Ovary (tissue), 9 donors: Measurements from ENCODE around the gene BACE2. TPM values are rescaled to one million over a fixed set of nuclear protein-coding genes. Genes with fewer than 3 reads are reported as not detected.
"Not testable (repeated sequence)": the region's sequence is repeated elsewhere in the genome, so short reads cannot be mapped to it uniquely, and the experiment has no call there.

Source experiments
- DNase-seq, 5 donors: peaks; one replicate each; pipeline ENCODE4 v3.0.0-alpha.2; 2019 to 2020
- H3K27ac ChIP-seq, 2 donors: fragments of 200-600 bp; one replicate each; pipeline versions ENCODE4 v1.5.1 to v1.8.0; 2019 to 2022
- H3K27me3 ChIP-seq: fragments of 200-600 bp; one replicate; pipeline ENCODE4 v1.8.0; 2022
- H3K36me3 ChIP-seq: fragments of 200-600 bp; sonication (generic); one replicate; pipeline ENCODE4 v1.5.1; 2019
- H3K4me1 ChIP-seq: one replicate; pipeline ENCODE4 v1.8.1; 2013; ENCODE audit warnings: mild to moderate bottlenecking, moderate library complexity; ENCODE audit not compliant: insufficient read depth
- H3K4me3 ChIP-seq: fragments of 200-600 bp; sonication (generic); one replicate; pipeline ENCODE4 v1.5.1; 2017
- H3K9me3 ChIP-seq, 2 donors: fragments of 200-600 bp in 1 of 2; sonication (generic) in 1 of 2; one replicate each; pipeline versions ENCODE4 v1.5.1 to v1.8.1; 2013 to 2019; ENCODE audit warnings: mild to moderate bottlenecking in 1 of 2, moderate library complexity in 1 of 2
- CTCF ChIP-seq, 3 donors: fragments of 450-650 bp in 2 of 3; fragments of 200-600 bp in 1 of 3; IDR thresholded peaks; one replicate each; pipeline versions ENCODE4 v1.5.1 to v1.8.0; 2016 to 2022; ENCODE audit warnings: antibody characterized with exemption in 3 of 3, mild to moderate bottlenecking in 1 of 3
- EP300 ChIP-seq: sonication (generic); formaldehyde crosslinking; IDR thresholded peaks from one replicate; pipeline ENCODE4 v1.6.1; 2017; ENCODE audit warnings: antibody characterized with exemption
- POLR2A ChIP-seq: fragments of 450-650 bp; IDR thresholded peaks from one replicate; pipeline ENCODE4 v1.6.1; 2017; ENCODE audit warnings: antibody characterized with exemption, mild to moderate bottlenecking, moderate library complexity
- WGBS, 3 donors: extraction: QIAGEN DNeasy Blood & Tissue Kit in 1 of 3; methylation state at CpG; one replicate each; pipeline versions ENCODE4 v1.1.5 to v1.1.7; 2013 to 2017; 5-methylcytosine and 5-hydroxymethylcytosine counted together
- intact Hi-C, 4 donors: fragments of 100-400 bp; cut with DNase I; formaldehyde crosslinking; loops; one replicate each; pipeline versions ENCODE4 v1.11.0 to v1.15.1; 2022 to 2023
- polyA plus RNA-seq, 2 donors: library from polyadenylated mRNA; stranded (reverse); fragments of 200-250 nt in 1 of 2; fragments of 350-450 nt in 1 of 2; fragmentation: Illumina TruSeq in 1 of 2; extraction: RNeasy Lipid Tissue Mini Kit (QIAGEN cat#74804) in 1 of 2; gene quantifications; one replicate each; pipeline ENCODE4 v1.2.3, GENCODE V29; 2013 to 2014
- total RNA-seq, 7 donors: library from RNA; depleted of rRNA in 2 of 7; stranded (reverse); fragments of >200 nt in 2 of 7; fragmentation: NEBNext Ultra II Directional in 3 of 7; extraction: Animal tissue kit (Norgen Biotek cat#: 25700) in 3 of 7; gene quantifications; one replicate each; pipeline versions ENCODE4 v1.1.0 to v1.2.4, GENCODE V29; 2016 to 2023
- donor health status: DM: no; HTN: no; CAD: no; lungs with moderate emphysema.
- donor health status: DM: no; HTN: no; CAD: no.
- donor health status: Bipolar disorder and iron deficiency.
- donor health status: DM: yes; HTN: yes; CAD: no.
- donor health status: DM: no; HTN: no; CAD: no.
- donor health status: DM: yes; HTN: yes; CAD: no.

The BACE2 gene
- total and polyA plus RNA-seq, 9 donors, result 11.4 to 75.6 (median 24.4) TPM

GRCh38 chr21:41197582-41197981, 29.6 kb downstream of the BACE2 start:
- 88 to 92% (median 91%) methylated on average over 2 of the region's 2 CpGs for WGBS, 3 donors
- Histone ChIP-seq H3K27me3 (no peaks in the 10 kb centered on the region), H3K36me3 (no peaks in the 10 kb centered on the region), H3K4me1 (no peaks in the 10 kb centered on the region), H3K27ac (no peak overlapping the region), H3K4me3 (no peak overlapping the region), H3K9me3 (no peaks in the 10 kb centered on the region)
- TF ChIP-seq CTCF (IDR thresholded peaks at IDR 0.05), result no peak
- intact Hi-C loops, result no loop called here
- DNase-seq, result no peak

- DNase-seq, intact Hi-C loops, H3K4me1 ChIP-seq, H3K27me3 ChIP-seq, H3K4me3 ChIP-seq, H3K36me3 ChIP-seq, H3K9me3 ChIP-seq, H3K27ac ChIP-seq: not testable (repeated sequence)
- 64 to 72% (median 68%) methylated on average over 5 of the region's 5 CpGs for WGBS, 3 donors
Observed at GRCh38 chr21:41198647-41199046, 30.7 kb downstream of the BACE2 start.

- no peaks in the 10 kb centered on the region for H3K9me3 ChIP-seq
- H3K4me3 ChIP-seq, result no peak overlapping the region
- WGBS, 3 donors, result 83 to 89% (median 85%) methylated on average over 10 of the region's 10 CpGs
- no peaks in the 10 kb centered on the region for H3K4me1 ChIP-seq
- no peaks in the 10 kb centered on the region for H3K36me3 ChIP-seq
- no peak for DNase-seq
- no peak overlapping the region for H3K27ac ChIP-seq
- TF ChIP-seq CTCF (IDR thresholded peaks at IDR 0.05), result no peak
- no peak for TF ChIP-seq EP300
- TF ChIP-seq POLR2A, result no peak
- no peaks in the 10 kb centered on the region for H3K27me3 ChIP-seq
- intact Hi-C loops, result no loop called here
Observed at GRCh38 chr21:41199123-41199522, 31.2 kb downstream of the BACE2 start.

GRCh38 chr21:41199588-41199987, 31.6 kb downstream of the BACE2 start:
- WGBS, 3 donors, result 89 to 94% (median 89%) methylated on average over 10 of the region's 10 CpGs
- Histone ChIP-seq H3K4me1 (no peaks in the 10 kb centered on the region), H3K27ac (no peak overlapping the region), H3K9me3 (no peaks in the 10 kb centered on the region), H3K27me3 (no peaks in the 10 kb centered on the region), H3K36me3 (no peaks in the 10 kb centered on the region), H3K4me3 (no peak overlapping the region)
- no peak for DNase-seq
- intact Hi-C loops, result no loop called here
- TF ChIP-seq CTCF (IDR thresholded peaks at IDR 0.05), result no peak
- no peak for TF ChIP-seq POLR2A
- no peak for TF ChIP-seq EP300

- H3K4me3 ChIP-seq, result no peak overlapping the region
- WGBS, 3 donors, result 91 to 92% (median 91%) methylated on average over 5 of the region's 5 CpGs
- H3K27me3 ChIP-seq, result no peaks in the 10 kb centered on the region
- H3K4me1 ChIP-seq, result no peaks in the 10 kb centered on the region
- H3K36me3 ChIP-seq, result no peaks in the 10 kb centered on the region
- no peaks in the 10 kb centered on the region for H3K9me3 ChIP-seq
- no peak overlapping the region for H3K27ac ChIP-seq
- intact Hi-C loops, result no loop called here
- no peak for DNase-seq
- no peak for TF ChIP-seq POLR2A
- no peak for TF ChIP-seq EP300
- TF ChIP-seq CTCF (IDR thresholded peaks at IDR 0.05), result no peak
Observed at GRCh38 chr21:41201385-41201784, 33.4 kb downstream of the BACE2 start.
